ENCODE measurements around the gene PRKN. TPM values are rescaled to one million over a fixed set of nuclear protein-coding genes. Genes with fewer than 3 reads are reported as not detected.

PRKN gene
- total and polyA plus RNA-seq, 9 of the 15 experiments (the other 6 are each of a cell fraction or from before 2014, with no cell fraction given), result 0.03 to 0.96 (median 0.15) TPM; not detected in 2

DNA sequence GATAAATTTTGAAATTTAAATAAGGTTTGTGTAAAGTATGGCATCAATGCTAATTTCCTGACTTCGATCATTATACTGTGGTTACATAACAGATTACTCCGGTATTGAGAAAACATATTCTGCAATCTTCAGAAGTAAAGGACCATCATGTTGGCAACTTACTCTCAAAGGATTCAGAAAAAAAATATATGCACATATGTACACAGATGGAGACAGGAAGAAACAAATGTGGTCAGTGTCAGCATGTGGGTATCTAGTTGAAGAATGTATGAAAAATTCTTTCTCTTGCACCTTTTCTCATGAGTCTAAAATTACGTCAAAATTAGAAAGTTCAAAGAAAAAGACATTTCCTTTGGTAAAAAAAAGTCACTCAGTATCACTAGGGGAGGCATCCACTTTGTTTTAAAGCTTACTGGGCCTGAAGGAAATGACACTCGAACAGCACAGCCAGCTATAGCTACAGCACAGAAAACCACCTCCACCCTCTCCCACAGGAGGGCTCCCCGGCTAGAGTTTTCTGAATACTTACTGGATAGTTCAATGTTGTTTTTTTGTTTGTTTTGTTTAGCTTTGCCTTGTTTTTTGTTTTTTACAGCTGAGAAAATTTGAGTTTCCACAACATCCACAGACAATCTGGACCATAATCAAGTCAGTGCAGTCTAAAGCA, 1136.5 kb downstream of the PRKN start:
- no peaks in the 10 kb centered on the region for H3K9me3 ChIP-seq (replicated peaks; ENCODE audit: control insufficient read depth, insufficient read depth, low read depth, low read length)
- 3% methylated on average over 5 of the region's 5 CpGs for WGBS (ENCODE audit: insufficient coverage, low coverage, missing lambda C conversion rate)
- no peaks in the 10 kb centered on the region for H3K9me1 ChIP-seq (ENCODE audit: control insufficient read depth, insufficient read depth, low read length)
- FAIRE-seq, result no peak
- in situ Hi-C loops (cut with MboI), result no loop called here
- no peak overlapping the region for H3K4me3 ChIP-seq
- intact Hi-C loops (cut with micrococcal nuclease), result no loop called here
- CTCF ChIA-PET (ENCODE audit: low intra/inter-chr PET ratio), result no interaction called here
- no peaks in the 10 kb centered on the region for H3K79me2 ChIP-seq (ENCODE audit: control insufficient read depth, insufficient read depth, low read length)
- POLR2A ChIA-PET, result interaction anchor here (1.0 kb wide), 1 partner anchor 11 kb away, joined by 3 read pairs; no protein-coding TSS in a partner anchor
- H3K4me1 ChIP-seq (replicated peaks in 1 of 2; ENCODE audit: control insufficient read depth in 2 of 2, insufficient read depth in 2 of 2, low read length in 2 of 2), result no peaks in the 10 kb centered on the region
- DNase-seq (ENCODE audit: extremely low read depth in 1 of 4, low spot score in 3 of 4), result no peak
- no TSS peak for BruUV-seq (replicated peaks)
- no peaks in the 10 kb centered on the region; the same call in 1 of the 2 replicates for H4K20me1 ChIP-seq (replicated peaks; ENCODE audit: control insufficient read depth, insufficient read depth, low read length)
- H3K27me3 ChIP-seq (ENCODE audit: control insufficient read depth in 2 of 2, insufficient read depth in 2 of 2, low read length in 2 of 2), result peaks cover 0 to 4% of the 10 kb centered on the region in 2 experiments; a peak in 1 of 5 replicates
- no peak overlapping the region for H3K27ac ChIP-seq (ENCODE audit: extremely low read depth, low read depth, low read length)
- H2AFZ ChIP-seq (ENCODE audit: low read depth, low read length), result no peak overlapping the region
- H3K4me2 ChIP-seq (ENCODE audit: insufficient read depth, low read length), result no peak overlapping the region
- H3K9ac ChIP-seq (ENCODE audit: insufficient read depth in 1 of 2, low read depth in 2 of 2, low read length in 2 of 2), result no peak overlapping the region
- H3K36me3 ChIP-seq (ENCODE audit: control insufficient read depth, insufficient read depth, low read length), result no peaks in the 10 kb centered on the region
- ATAC-seq, result 0 out of 3 replicates have a peak, but pooled peaks have one; percentile 35
- TF ChIP-seq POLR2A (conservative IDR thresholded peaks at IDR 0.05) (no peak), ZKSCAN3 (CRISPR knock-in tag; IDR thresholded peaks at IDR 0.05) (no peak), FOXK1 (CRISPR knock-in tag; IDR thresholded peaks at IDR 0.05; ENCODE audit: borderline replicate concordance) (no peak), SIN3B (IDR thresholded peaks at IDR 0.05; ENCODE audit: low read depth) (no peak), ZNF764 (CRISPR knock-in tag; IDR thresholded peaks at IDR 0.05; ENCODE audit: low read depth) (no peak), MGA (IDR thresholded peaks at IDR 0.05) (no peak), EHMT2 (IDR thresholded peaks at IDR 0.05) (no peak), ZNF76 (CRISPR knock-in tag; IDR thresholded peaks at IDR 0.05; ENCODE audit: borderline replicate concordance) (no peak)
- TF ChIP-seq, protein P1, sequence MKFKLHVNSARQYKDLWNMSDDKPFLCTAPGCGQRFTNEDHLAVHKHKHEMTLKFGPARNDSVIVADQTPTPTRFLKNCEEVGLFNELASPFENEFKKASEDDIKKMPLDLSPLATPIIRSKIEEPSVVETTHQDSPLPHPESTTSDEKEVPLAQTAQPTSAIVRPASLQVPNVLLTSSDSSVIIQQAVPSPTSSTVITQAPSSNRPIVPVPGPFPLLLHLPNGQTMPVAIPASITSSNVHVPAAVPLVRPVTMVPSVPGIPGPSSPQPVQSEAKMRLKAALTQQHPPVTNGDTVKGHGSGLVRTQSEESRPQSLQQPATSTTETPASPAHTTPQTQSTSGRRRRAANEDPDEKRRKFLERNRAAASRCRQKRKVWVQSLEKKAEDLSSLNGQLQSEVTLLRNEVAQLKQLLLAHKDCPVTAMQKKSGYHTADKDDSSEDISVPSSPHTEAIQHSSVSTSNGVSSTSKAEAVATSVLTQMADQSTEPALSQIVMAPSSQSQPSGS (CRISPR knock-in tag; IDR thresholded peaks at IDR 0.05), result no peak
